ENCODE data around the gene CCDC92B.

DNA sequence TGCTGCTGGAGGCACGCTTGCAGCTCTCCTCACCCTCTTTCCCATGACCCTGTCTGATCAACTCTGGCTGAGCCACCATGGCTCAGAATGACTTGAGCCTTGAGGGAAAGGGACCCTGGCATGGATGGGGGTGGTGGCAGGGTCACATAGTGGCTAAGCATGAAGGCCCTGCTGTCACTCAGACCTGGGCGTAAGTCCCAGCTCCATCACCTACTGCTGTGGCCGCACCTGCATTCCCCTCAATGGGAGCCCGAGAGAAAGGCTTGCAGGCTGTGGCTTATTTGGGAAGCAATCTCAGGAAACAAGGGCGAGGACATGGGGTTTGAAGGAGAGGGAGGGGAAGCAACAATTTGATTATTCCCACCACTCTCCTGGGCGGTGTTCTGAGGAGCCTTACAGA, 29.0 kb upstream of the CCDC92B start:
- TF ChIP-seq EZH2phosphoT487 (IDR thresholded peaks at IDR 0.05; ENCODE audit: insufficient read depth, low read depth) (no peak), EZH2 (IDR thresholded peaks at IDR 0.05; ENCODE audit: insufficient read depth, poor library complexity, severe bottlenecking) (no peak)
